ENCODE results near the gene ASRGL1. TPM values are rescaled to one million over a fixed set of nuclear protein-coding genes. Genes with fewer than 3 reads are reported as not detected.

The ASRGL1 gene
- total and polyA plus RNA-seq, 2 of the 13 experiments (the other 11 are each of a cell fraction or from before 2014, with no cell fraction given), result 50.8 to 97.5 TPM

GRCh38 chr11:62340269-62340901 is 3.1 kb downstream of the ASRGL1 start (continued):
- TF ChIP-seq ZNF430 (CRISPR knock-in tag; IDR thresholded peaks at IDR 0.05) (no peak), DMTF1 (CRISPR knock-in tag; IDR thresholded peaks at IDR 0.05) (no peak), RBM22 (optimal IDR thresholded peaks at IDR 0.05; ENCODE audit: low read length) (no peak), DPF2 (CRISPR knock-in tag; IDR thresholded peaks at IDR 0.05; ENCODE audit: borderline replicate concordance, low read depth) (peak; percentile 66; the same call in 1 of the 2 replicates), NR2F6 (IDR thresholded peaks at IDR 0.05) (peak; percentile 35; the same call in 1 of the 2 replicates), NR2F6 (CRISPR knock-in tag; IDR thresholded peaks at IDR 0.05) (peak; percentile 60; the same call in 1 of the 2 replicates), PRDM15 (CRISPR knock-in tag; IDR thresholded peaks at IDR 0.05) (no peak), NCOA2 (CRISPR knock-in tag; IDR thresholded peaks at IDR 0.05) (peak; percentile 80), ARID4A (CRISPR knock-in tag; IDR thresholded peaks at IDR 0.05; ENCODE audit: borderline replicate concordance) (peak; percentile 35; the same call in 1 of the 2 replicates), ZNF816 (CRISPR knock-in tag; IDR thresholded peaks at IDR 0.05; ENCODE audit: borderline replicate concordance) (no peak; the same call in 1 of the 2 replicates), RBFOX2 (IDR thresholded peaks at IDR 0.05; ENCODE audit: low read depth, low read length) (no peak), AKAP8 (CRISPR knock-in tag; IDR thresholded peaks at IDR 0.05) (no peak), SYNCRIP (IDR thresholded peaks at IDR 0.05; ENCODE audit: insufficient read depth, low read depth, low read length) (no peak), ZNF160 (CRISPR knock-in tag; IDR thresholded peaks at IDR 0.05) (no peak), FOXA3 (CRISPR knock-in tag; IDR thresholded peaks at IDR 0.05) (peak; percentile 56; the same call in 1 of the 2 replicates), ZNF296 (CRISPR knock-in tag; conservative IDR thresholded peaks at IDR 0.05) (no peak), ZGPAT (CRISPR knock-in tag; IDR thresholded peaks at IDR 0.05) (0 out of 2 replicates have a peak, but pooled peaks have one; percentile 26), SALL1 (CRISPR knock-in tag; IDR thresholded peaks at IDR 0.05) (peak; percentile 29; the same call in 1 of the 2 replicates)

All from HepG2 (cell line).